GM23338 (cell line): ENCODE results near the gene HSD17B2. TPM values are rescaled to one million over a fixed set of nuclear protein-coding genes. Genes with fewer than 3 reads are reported as not detected.

Experiments
- ATAC-seq: fragments of 200-7000 bp; cut with Tn5 transposase; 3 replicates; pipeline ENCODE4 v1.9.1; 2020
- DNase-seq: peaks from one replicate; pipeline ENCODE4 v3.0.0-alpha.2; 2015; ENCODE audit warnings: low spot score
- H2AFZ ChIP-seq: fragments of 200-600 bp; sonication (generic); 2 replicates; pipeline ENCODE4 v1.8.0; 2016; ENCODE audit warnings: antibody characterized with exemption, mild to moderate bottlenecking, moderate library complexity
- H3F3A ChIP-seq: fragments of 200-600 bp; sonication (generic); replicated peaks from 2 replicates; pipeline ENCODE4 v1.8.0; 2017; ENCODE audit warnings: antibody characterized with exemption, mixed run types, low read depth
- H3K27ac ChIP-seq: fragments of 200-600 bp; sonication (generic); 2 replicates; pipeline ENCODE4 v1.6.1; 2016; ENCODE audit warnings: low read depth
- H3K27me3 ChIP-seq: fragments of 200-600 bp; sonication (generic); 2 replicates; pipeline ENCODE4 v1.8.0; 2016; ENCODE audit warnings: mild to moderate bottlenecking, mixed run types, moderate library complexity; ENCODE audit not compliant: insufficient read depth
- H3K36me3 ChIP-seq: fragments of 200-600 bp; sonication (generic); 2 replicates; pipeline ENCODE4 v1.8.0; 2016; ENCODE audit warnings: mild to moderate bottlenecking; ENCODE audit not compliant: insufficient read depth
- H3K4me1 ChIP-seq: fragments of 200-600 bp; sonication (generic); 2 replicates; pipeline ENCODE4 v1.8.0; 2016; ENCODE audit warnings: mild to moderate bottlenecking, moderate library complexity; ENCODE audit not compliant: insufficient read depth
- H3K4me2 ChIP-seq: fragments of 200-600 bp; sonication (generic); 2 replicates; pipeline ENCODE4 v1.7.1; 2017; ENCODE audit warnings: mixed run types
- H3K4me3 ChIP-seq: fragments of 200-600 bp; sonication (generic); 2 replicates; pipeline ENCODE4 v1.6.1; 2016; ENCODE audit warnings: mixed run types
- H3K79me2 ChIP-seq: fragments of 200-600 bp; sonication (generic); replicated peaks from 2 replicates; pipeline ENCODE4 v1.8.0; 2017; ENCODE audit warnings: mild to moderate bottlenecking; ENCODE audit not compliant: insufficient read depth
- H3K9me2 ChIP-seq: fragments of 200-600 bp; sonication (generic); 2 replicates; pipeline ENCODE4 v1.8.0; 2017; ENCODE audit not compliant: insufficient read depth
- H4K20me1 ChIP-seq: fragments of 200-600 bp; sonication (generic); replicated peaks from 2 replicates; pipeline ENCODE4 v1.8.0; 2017; ENCODE audit warnings: mild to moderate bottlenecking; ENCODE audit not compliant: insufficient read depth
- H3K27ac Mint-ChIP-seq: 2 replicates; pipeline ENCODE4 v1.8.0; 2020; ENCODE audit warnings: inconsistent platforms, mild to moderate bottlenecking, moderate library complexity, mixed read lengths
- H3K27me3 Mint-ChIP-seq: 3 replicates; pipeline ENCODE4 v1.8.0; 2022; ENCODE audit warnings: low read depth, mild to moderate bottlenecking, moderate library complexity, mixed read lengths, inconsistent platforms; ENCODE audit not compliant: insufficient read depth, poor library complexity
- H3K36me3 Mint-ChIP-seq: 3 replicates; pipeline ENCODE4 v1.8.0; 2021; ENCODE audit warnings: low read depth, mild to moderate bottlenecking, inconsistent platforms, moderate library complexity, mixed read lengths
- H3K4me1 Mint-ChIP-seq: 3 replicates; pipeline ENCODE4 v1.8.0; 2020; ENCODE audit warnings: mild to moderate bottlenecking, inconsistent platforms, mixed read lengths
- H3K4me3 Mint-ChIP-seq: 3 replicates; pipeline ENCODE4 v1.8.0; 2021; ENCODE audit warnings: moderate library complexity, mild to moderate bottlenecking, inconsistent platforms, mixed read lengths
- H3K9me3 Mint-ChIP-seq: 3 replicates; pipeline ENCODE4 v1.8.0; 2020; ENCODE audit warnings: moderate library complexity, mild to moderate bottlenecking, inconsistent platforms, mixed read lengths
- CREB1 ChIP-seq: fragments of 250-450 bp; sonication (Bioruptor Pico); IDR thresholded peaks from 2 replicates; pipeline ENCODE4 v1.5.0; 2020; ENCODE audit warnings: low read depth, mild to moderate bottlenecking, moderate library complexity
- CTCF ChIP-seq, 2 experiments: fragments of 200-600 bp in 1 of 2; sonication (generic) in 1 of 2; conservative IDR thresholded peaks; 2 replicates each; pipeline versions ENCODE4 v1.5.1 to v1.6.1; 2016 to 2017; ENCODE audit warnings: antibody characterized with exemption in 2 of 2, low read depth in 2 of 2, mild to moderate bottlenecking in 2 of 2, moderate library complexity in 1 of 2
- JUNB ChIP-seq: IDR thresholded peaks from one replicate; pipeline ENCODE4 v1.6.1; 2016; ENCODE audit warnings: antibody characterized with exemption; ENCODE audit not compliant: unreplicated experiment
- NANOG ChIP-seq: IDR thresholded peaks from 2 replicates; pipeline ENCODE4 v1.6.1; 2016; ENCODE audit warnings: antibody characterized with exemption, borderline replicate concordance
- POLR2AphosphoS5 ChIP-seq: IDR thresholded peaks from 2 replicates; pipeline ENCODE4 v1.6.1; 2016; ENCODE audit warnings: antibody characterized with exemption, low read depth
- REST ChIP-seq: IDR thresholded peaks from one replicate; pipeline ENCODE4 v1.6.1; 2018; ENCODE audit warnings: antibody characterized with exemption; ENCODE audit not compliant: unreplicated experiment
- STAT1 ChIP-seq: IDR thresholded peaks from one replicate; pipeline ENCODE4 v1.6.1; 2016; ENCODE audit warnings: antibody characterized with exemption; ENCODE audit not compliant: unreplicated experiment
- ZNF114 ChIP-seq: fragments of 250-450 bp; sonication (Bioruptor Pico); IDR thresholded peaks from 2 replicates; pipeline ENCODE4 v1.5.0; 2020; ENCODE audit warnings: mild to moderate bottlenecking, moderate library complexity
- ZNF331 ChIP-seq: fragments of 250-450 bp; sonication (Bioruptor Pico); IDR thresholded peaks from 2 replicates; pipeline ENCODE4 v1.5.0; 2020; ENCODE audit warnings: low read depth, mild to moderate bottlenecking, moderate library complexity
- ZNF462 ChIP-seq: fragments of 250-450 bp; sonication (Bioruptor Pico); IDR thresholded peaks from 2 replicates; pipeline ENCODE4 v1.5.0; 2020; ENCODE audit warnings: mild to moderate bottlenecking, moderate library complexity
- polyA plus RNA-seq: library from polyadenylated mRNA; unstranded; fragments of >200 nt; fragmentation: Nextera tagmentation; extraction: Ambion mirVana; gene quantifications from 2 replicates; pipeline ENCODE4 v1.2.1, GENCODE V29; 2016
- total RNA-seq: library from RNA; depleted of rRNA; stranded (reverse); fragments of >200 nt; shearing (Covaris generic); gene quantifications from 2 replicates; pipeline ENCODE4 v1.2.3, GENCODE V29; 2014

The HSD17B2 gene
- total and polyA plus RNA-seq, 2 experiments from 2014 or later = 0.29 TPM; not detected in 1

- ATAC-seq (no peak), DNase-seq (no peak)
- Histone ChIP-seq H3K4me2 (no peak overlapping the region), H4K20me1 (no peaks in the 10 kb centered on the region), H3F3A (no peaks in the 10 kb centered on the region), H3K36me3 (no peaks in the 10 kb centered on the region), H3K27me3 (no peaks in the 10 kb centered on the region), H3K27ac (no peak overlapping the region), H3K79me2 (no peaks in the 10 kb centered on the region), H3K4me1 (no peaks in the 10 kb centered on the region), H3K4me3 (no peak overlapping the region), H3K9me2 (peaks cover 5% of the 10 kb centered on the region; the same call in 1 of the 2 replicates), H2AFZ (no peak overlapping the region)
- Mint-ChIP-seq H3K4me1 (no peaks in the 10 kb centered on the region), H3K27ac (no peak overlapping the region), H3K4me3 (no peak overlapping the region), H3K9me3 (no peaks in the 10 kb centered on the region), H3K27me3 (peaks cover 5% of the 10 kb centered on the region), H3K36me3 (no peaks in the 10 kb centered on the region)
- no peak for TF ChIP-seq ZNF331 (CRISPR knock-in tag)
- no peak for TF ChIP-seq STAT1
- TF ChIP-seq CREB1 (CRISPR knock-in tag) = no peak
- TF ChIP-seq NANOG = no peak
- no peak for TF ChIP-seq ZNF114 (CRISPR knock-in tag)
- no peak for TF ChIP-seq CTCF (conservative IDR thresholded peaks at IDR 0.05; ENCODE audit: low read depth in 2 of 2)
- no peak for TF ChIP-seq REST
- TF ChIP-seq POLR2AphosphoS5 = no peak
- no peak for TF ChIP-seq ZNF462 (CRISPR knock-in tag)
- TF ChIP-seq JUNB = no peak
Measured at GRCh38 chr16:82108100-82108499, 73.0 kb downstream of the HSD17B2 start.
